ENCODE data around the gene PRR23B.

DNA sequence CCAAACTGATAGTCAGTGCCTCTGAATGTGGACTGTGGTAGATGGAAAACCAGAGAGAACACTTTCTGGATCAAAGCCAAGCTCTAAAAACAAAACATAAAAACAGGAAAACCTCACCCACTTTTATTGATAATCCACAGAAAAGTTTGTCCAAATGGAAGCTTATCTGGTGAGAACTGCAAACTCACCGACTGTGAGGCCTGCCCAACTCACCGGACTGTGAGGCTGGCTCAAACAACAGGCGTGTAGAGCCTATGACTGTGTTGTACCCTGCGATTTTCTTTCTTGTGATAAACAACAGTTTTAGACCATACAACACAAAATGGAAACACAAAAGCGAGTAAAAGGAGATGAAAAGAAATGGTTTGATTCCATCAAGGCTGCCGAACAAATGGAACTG is 16.8 kb upstream of the PRR23B start:
- no peak for TF ChIP-seq POLR2AphosphoS5 (IDR thresholded peaks at IDR 0.05; ENCODE audit: low read depth, low read length)
- TF ChIP-seq POLR2A (IDR thresholded peaks at IDR 0.05; ENCODE audit: low read depth, low read length) = no peak
- no peak for TF ChIP-seq TAF1 (IDR thresholded peaks at IDR 0.05; ENCODE audit: borderline replicate concordance, low read depth, low read length)
